ENCODE data around the gene COL20A1.

COL20A1 gene

GRCh38 chr20:63348828-63349515, 56.0 kb downstream of the COL20A1 start:
- DNase-seq (ENCODE audit: low spot score), result no peak

GRCh38 chr20:63349516-63349895, 56.5 kb downstream of the COL20A1 start:
- no peak for DNase-seq (ENCODE audit: low spot score)

GRCh38 chr20:63350196-63350595, 57.2 kb downstream of the COL20A1 start:
- no peak for DNase-seq (ENCODE audit: low spot score)

- DNase-seq (ENCODE audit: low spot score), result no peak
Observed at GRCh38 chr20:63350597-63351325, 57.8 kb downstream of the COL20A1 start.

GRCh38 chr20:63351326-63351700, 58.3 kb downstream of the COL20A1 start:
- DNase-seq (ENCODE audit: low spot score), result no peak

- no peak for DNase-seq (ENCODE audit: low spot score)
Observed at GRCh38 chr20:63351811-63352591, 59.0 kb downstream of the COL20A1 start.

- no peak for DNase-seq (ENCODE audit: low spot score)
Observed at GRCh38 chr20:63352811-63353221, 59.8 kb downstream of the COL20A1 start.

- no peak for DNase-seq (ENCODE audit: low spot score)
Observed at GRCh38 chr20:63354636-63355350, 61.8 kb downstream of the COL20A1 start.

GRCh38 chr20:63355781-63356295, 62.9 kb downstream of the COL20A1 start:
- no peak for DNase-seq (ENCODE audit: low spot score)

- DNase-seq (ENCODE audit: low spot score), result no peak
Observed at GRCh38 chr20:63356511-63356910, 63.5 kb downstream of the COL20A1 start.

GRCh38 chr20:63356931-63357879, 64.2 kb downstream of the COL20A1 start:
- no peak for DNase-seq (ENCODE audit: low spot score)

GRCh38 chr20:63357921-63358905, 65.2 kb downstream of the COL20A1 start:
- DNase-seq (ENCODE audit: low spot score), result no peak

- DNase-seq (ENCODE audit: low spot score), result no peak
Observed at GRCh38 chr20:63359164-63359934, 66.4 kb downstream of the COL20A1 start.

- no peak for DNase-seq (ENCODE audit: low spot score)
Observed at GRCh38 chr20:63359937-63360849, 67.2 kb downstream of the COL20A1 start.

- DNase-seq (ENCODE audit: low spot score), result no peak
Observed at GRCh38 chr20:63360850-63361518, 68.0 kb downstream of the COL20A1 start, which contains the start of gene CHRNA4. Gene CHRNA4, minus strand, starts transcription at chr20:63361349. Its CDS starts 184 bp downstream, at chr20:63361165.

GRCh38 chr20:63361519-63362435, 68.8 kb downstream of the COL20A1 start:
- DNase-seq (ENCODE audit: low spot score), result no peak
